Muscle of leg (tissue), 11 donors: ENCODE measurements around the gene GPR35. TPM values are rescaled to one million over a fixed set of nuclear protein-coding genes. Genes with fewer than 3 reads are reported as not detected.
"Not testable (repeated sequence)": the region's sequence is repeated elsewhere in the genome, so short reads cannot be mapped to it uniquely, and the experiment has no call there.

Experiments used
- DNase-seq: peaks from one replicate; pipeline ENCODE4 v3.0.0; 2013
- H3K27ac ChIP-seq: one replicate; pipeline ENCODE4 v1.5.1; 2013; ENCODE audit warnings: mild to moderate bottlenecking, low read length, control low read depth
- H3K27me3 ChIP-seq: one replicate; pipeline ENCODE4 v1.6.1; 2013; ENCODE audit warnings: low read length; ENCODE audit not compliant: control insufficient read depth, insufficient read depth
- H3K36me3 ChIP-seq: one replicate; pipeline ENCODE4 v1.6.1; 2013; ENCODE audit warnings: low read length; ENCODE audit not compliant: control insufficient read depth, insufficient read depth
- H3K4me1 ChIP-seq: one replicate; pipeline ENCODE4 v1.6.1; 2013; ENCODE audit warnings: low read length; ENCODE audit not compliant: control insufficient read depth, insufficient read depth
- H3K4me3 ChIP-seq: one replicate; pipeline ENCODE4 v1.5.1; 2013; ENCODE audit warnings: low read length, control low read depth
- H3K9me3 ChIP-seq: replicated peaks from 2 replicates; pipeline ENCODE4 v1.6.1; 2013; ENCODE audit warnings: low read depth, low read length; ENCODE audit not compliant: control insufficient read depth
- WGBS: methylation state at CpG from one replicate; pipeline ENCODE4 v1.1.5; 2013; ENCODE audit warnings: missing lambda C conversion rate; ENCODE audit not compliant: insufficient coverage; 5-methylcytosine and 5-hydroxymethylcytosine counted together
- polyA plus RNA-seq, 8 donors: library from polyadenylated mRNA; unstranded; fragments of 120-200 nt; gene quantifications; one replicate each; pipeline versions ENCODE4 v1.2.1 to v1.2.3, GENCODE V29; 2013; ENCODE audit warnings: inconsistent platforms in 1 of 8, low replicate concordance in 1 of 8; ENCODE audit not compliant: insufficient read length in 8 of 8, insufficient read depth in 1 of 8
- total RNA-seq: library from RNA; stranded (reverse); fragments of 120-200 nt; gene quantifications from one replicate; pipeline ENCODE4 v1.2.4, GENCODE V29; 2013

Gene GPR35
- total and polyA plus RNA-seq, 9 donors = 0.75 to 5.1 (median 1.7) TPM

GRCh38 chr2:240659883-240660282, 34.6 kb downstream of the GPR35 start:
- H3K36me3 ChIP-seq, H3K4me1 ChIP-seq, H3K9me3 ChIP-seq, H3K4me3 ChIP-seq, H3K27ac ChIP-seq, DNase-seq: not testable (repeated sequence)
- no CpG with 5 or more reads among the region's 7 CpGs for WGBS
- peaks cover 21% of the 10 kb centered on the region for H3K27me3 ChIP-seq

GRCh38 chr2:240662681-240663080, 37.4 kb downstream of the GPR35 start:
- Histone ChIP-seq H3K4me3 (no peak overlapping the region), H3K4me1 (no peaks in the 10 kb centered on the region), H3K27me3 (peaks cover 9% of the 10 kb centered on the region), H3K36me3 (no peaks in the 10 kb centered on the region), H3K27ac (no peak overlapping the region), H3K9me3 (peaks cover 3% of the 10 kb centered on the region)
- DNase-seq = no peak
- WGBS = 25% methylated on average over 1 of the region's 3 CpGs

- 66% methylated on average over 3 of the region's 6 CpGs for WGBS
- Histone ChIP-seq H3K4me1 (no peaks in the 10 kb centered on the region), H3K27ac (no peak overlapping the region), H3K4me3 (no peak overlapping the region), H3K36me3 (no peaks in the 10 kb centered on the region), H3K27me3 (peaks cover 9% of the 10 kb centered on the region), H3K9me3 (peaks cover 3% of the 10 kb centered on the region)
- no peak for DNase-seq
Observed at GRCh38 chr2:240663546-240664190, 38.4 kb downstream of the GPR35 start.

- no peak for DNase-seq
- Histone ChIP-seq H3K36me3 (no peaks in the 10 kb centered on the region), H3K4me1 (no peaks in the 10 kb centered on the region), H3K9me3 (peaks cover 3% of the 10 kb centered on the region), H3K27me3 (peaks cover 13% of the 10 kb centered on the region), H3K4me3 (no peak overlapping the region), H3K27ac (no peak overlapping the region)
- no CpG with 5 or more reads among the region's 1 CpG for WGBS
Observed at GRCh38 chr2:240664622-240665021, 39.3 kb downstream of the GPR35 start.

- no peaks in the 10 kb centered on the region for H3K9me3 ChIP-seq
- peaks cover 36% of the 10 kb centered on the region for H3K27me3 ChIP-seq
- H3K4me3 ChIP-seq = no peak overlapping the region
- no peak for DNase-seq
- WGBS = 65% methylated on average over 6 of the region's 7 CpGs
- H3K27ac ChIP-seq = no peak overlapping the region
- H3K4me1 ChIP-seq = no peaks in the 10 kb centered on the region
- no peaks in the 10 kb centered on the region for H3K36me3 ChIP-seq
Observed at GRCh38 chr2:240670402-240670801, 45.1 kb downstream of the GPR35 start.

GRCh38 chr2:240670950-240671349, 45.7 kb downstream of the GPR35 start:
- Histone ChIP-seq H3K36me3 (no peaks in the 10 kb centered on the region), H3K4me3 (no peak overlapping the region), H3K4me1 (no peaks in the 10 kb centered on the region), H3K9me3 (no peaks in the 10 kb centered on the region), H3K27ac (no peak overlapping the region), H3K27me3 (peaks cover 36% of the 10 kb centered on the region)
- WGBS = 71% methylated on average over 2 of the region's 4 CpGs
- DNase-seq = no peak

GRCh38 chr2:240672076-240672700, 46.9 kb downstream of the GPR35 start:
- H3K27ac ChIP-seq = no peak overlapping the region

GRCh38 chr2:240672701-240673190, 47.5 kb downstream of the GPR35 start:
- Histone ChIP-seq H3K36me3 (no peaks in the 10 kb centered on the region), H3K4me1 (no peaks in the 10 kb centered on the region), H3K27me3 (peaks cover 36% of the 10 kb centered on the region), H3K9me3 (no peaks in the 10 kb centered on the region), H3K27ac (no peak overlapping the region), H3K4me3 (no peak overlapping the region)
- DNase-seq = no peak
- WGBS = 2% methylated on average over 47 of the region's 55 CpGs

More at GRCh38 chr2:240672076-240672700, 46.9 kb downstream of the GPR35 start:
- no peaks in the 10 kb centered on the region for H3K36me3 ChIP-seq
- no peak overlapping the region for H3K4me3 ChIP-seq
- peaks cover 36% of the 10 kb centered on the region for H3K27me3 ChIP-seq
- no peak for DNase-seq
- H3K9me3 ChIP-seq = no peaks in the 10 kb centered on the region
- WGBS = 32% methylated on average over 40 of the region's 46 CpGs
- no peaks in the 10 kb centered on the region for H3K4me1 ChIP-seq

GRCh38 chr2:240674461-240675184, 49.3 kb downstream of the GPR35 start:
- H3K4me3 ChIP-seq, H3K36me3 ChIP-seq, H3K9me3 ChIP-seq, H3K4me1 ChIP-seq, DNase-seq, H3K27ac ChIP-seq: not testable (repeated sequence)
- H3K27me3 ChIP-seq = peaks cover 32% of the 10 kb centered on the region
- 42% methylated on average over 5 of the region's 16 CpGs for WGBS

GRCh38 chr2:240675345-240675744, 50.1 kb downstream of the GPR35 start:
- H3K36me3 ChIP-seq, H3K27ac ChIP-seq, H3K4me1 ChIP-seq, DNase-seq, H3K4me3 ChIP-seq, H3K9me3 ChIP-seq: not testable (repeated sequence)
- peaks cover 30% of the 10 kb centered on the region for H3K27me3 ChIP-seq
- no CpG with 5 or more reads among the region's 24 CpGs for WGBS
